PC-9 (cell line): ENCODE measurements around the gene SYNJ2. TPM values are rescaled to one million over a fixed set of nuclear protein-coding genes. Genes with fewer than 3 reads are reported as not detected.

Experiments
- BruUV-seq: library from RNA; stranded (reverse); fragments of 400-500 nt; replicated peaks from 2 replicates; lab custom pipeline; 2021; lab: Mats Ljungman, UMichigan
- CTCF ChIA-PET: fragments of 300-600 bp; sonication (Branson Sonifier 250); formaldehyde crosslinking; loops from one replicate; lab custom pipeline; 2022; ENCODE audit warnings: antibody characterized with exemption; lab: Charles Lee
- POLR2A ChIA-PET: fragments of 300-600 bp; sonication (Branson Sonifier 250); formaldehyde crosslinking; loops from one replicate; lab custom pipeline; 2022; ENCODE audit warnings: antibody characterized with exemption; ENCODE audit not compliant: unreplicated experiment; lab: Charles Lee
- DNase-seq, 2 experiments: peaks; one replicate each; pipeline versions ENCODE4 v3.0.0 to v3.0.0-alpha.2; 2015 to 2022; ENCODE audit warnings: mixed read lengths in 1 of 2
- H2AFZ ChIP-seq: fragments of 200-600 bp; sonication (generic); 2 replicates; pipeline ENCODE4 v1.8.1; 2017; ENCODE audit warnings: antibody characterized with exemption
- H3F3A ChIP-seq: fragments of 200-600 bp; sonication (generic); 2 replicates; pipeline ENCODE4 v1.8.1; 2017; ENCODE audit warnings: antibody characterized with exemption, mild to moderate bottlenecking, low read depth; ENCODE audit not compliant: insufficient read depth
- H3K27ac ChIP-seq: fragments of 200-600 bp; sonication (generic); 2 replicates; pipeline ENCODE4 v1.6.1; 2016; ENCODE audit warnings: mixed run types
- H3K27me3 ChIP-seq: fragments of 200-600 bp; sonication (generic); 2 replicates; pipeline ENCODE4 v1.6.1; 2016; ENCODE audit warnings: low read depth, mixed run types; ENCODE audit not compliant: insufficient read depth
- H3K36me3 ChIP-seq: fragments of 200-600 bp; sonication (generic); 2 replicates; pipeline ENCODE4 v1.6.1; 2016; ENCODE audit warnings: low read depth, mixed run types
- H3K4me1 ChIP-seq: fragments of 200-600 bp; sonication (generic); replicated peaks from 2 replicates; pipeline ENCODE4 v1.6.1; 2016; ENCODE audit warnings: mixed run types; ENCODE audit not compliant: insufficient read depth
- H3K4me2 ChIP-seq: fragments of 200-600 bp; sonication (generic); 2 replicates; pipeline ENCODE4 v1.6.1; 2017; ENCODE audit warnings: mixed run types
- H3K4me3 ChIP-seq: fragments of 200-600 bp; sonication (generic); 2 replicates; pipeline ENCODE4 v1.6.1; 2016; ENCODE audit warnings: mixed run types
- H3K79me2 ChIP-seq: fragments of 200-600 bp; sonication (generic); 2 replicates; pipeline ENCODE4 v1.6.1; 2017; ENCODE audit warnings: low read depth, mixed run types
- H3K9me2 ChIP-seq: fragments of 200-600 bp; sonication (generic); 2 replicates; pipeline ENCODE4 v1.8.1; 2017; ENCODE audit warnings: mild to moderate bottlenecking; ENCODE audit not compliant: insufficient read depth
- H3K9me3 ChIP-seq: fragments of 200-600 bp; sonication (generic); 2 replicates; pipeline ENCODE4 v1.8.1; 2016; ENCODE audit warnings: low read depth; ENCODE audit not compliant: insufficient read depth
- H4K20me1 ChIP-seq: fragments of 200-600 bp; sonication (generic); 2 replicates; pipeline ENCODE4 v1.8.1; 2017; ENCODE audit not compliant: insufficient read depth
- CTCF ChIP-seq: fragments of 200-600 bp; sonication (generic); conservative IDR thresholded peaks from 2 replicates; pipeline ENCODE4 v1.6.1; 2017; ENCODE audit warnings: mixed run types, antibody characterized with exemption, mild to moderate bottlenecking, moderate library complexity
- EZH2 ChIP-seq: fragments of 200-600 bp; sonication (generic); IDR thresholded peaks from 2 replicates; pipeline ENCODE4 v1.8.0; 2017; ENCODE audit warnings: antibody characterized with exemption, low read depth
- intact Hi-C: fragments of 100-400 bp; cut with micrococcal nuclease; formaldehyde crosslinking; loops from one replicate; pipeline ENCODE4 v1.10.0; 2022; ENCODE audit not compliant: unreplicated experiment
- total RNA-seq: library from RNA; stranded (reverse); gene quantifications from 2 replicates; pipeline ENCODE4 v1.2.3, GENCODE V29; 2021

The SYNJ2 gene
- total RNA-seq, 1 experiment from 2014 or later = 30.3 TPM

- Histone ChIP-seq H3K27ac (no peak overlapping the region), H3K27me3 (no peaks in the 10 kb centered on the region), H3K4me2 (no peak overlapping the region), H3K4me3 (no peak overlapping the region), H3K4me1 (peaks cover 44% of the 10 kb centered on the region), H4K20me1 (0 out of 2 replicates have a peak, but pooled peaks cover 4% of the 10 kb centered on the region), H3K9me2 (no peaks in the 10 kb centered on the region), H2AFZ (no peak overlapping the region), H3K79me2 (peaks cover 81% of the 10 kb centered on the region), H3F3A (peaks cover 34% of the 10 kb centered on the region; the same call in 1 of the 2 replicates), H3K36me3 (no peaks in the 10 kb centered on the region), H3K9me3 (no peaks in the 10 kb centered on the region)
- no peak for TF ChIP-seq CTCF
- ChIA-PET POLR2A (no interaction called here), CTCF (no interaction called here)
- intact Hi-C loops = no loop called here
- no peak for DNase-seq
- BruUV-seq = no TSS peak
Observed at GRCh38 chr6:158005626-158006180, 24.0 kb downstream of the SYNJ2 start.

- POLR2A ChIA-PET = no interaction called here
- Histone ChIP-seq H2AFZ (no peak overlapping the region), H3K36me3 (no peaks in the 10 kb centered on the region), H3K9me2 (no peaks in the 10 kb centered on the region), H3F3A (peaks cover 34% of the 10 kb centered on the region; the same call in 1 of the 2 replicates), H3K27me3 (no peaks in the 10 kb centered on the region), H4K20me1 (0 out of 2 replicates have a peak, but pooled peaks cover 4% of the 10 kb centered on the region), H3K4me2 (no peak overlapping the region), H3K79me2 (peaks cover 81% of the 10 kb centered on the region), H3K27ac (no peak overlapping the region), H3K9me3 (no peaks in the 10 kb centered on the region), H3K4me1 (peaks cover 49% of the 10 kb centered on the region), H3K4me3 (no peak overlapping the region)
- CTCF ChIA-PET = no interaction called here
- no TSS peak for BruUV-seq
- DNase-seq = no peak
- TF ChIP-seq CTCF = no peak
- no peak for TF ChIP-seq EZH2
- intact Hi-C loops = no loop called here
Observed at GRCh38 chr6:158006331-158006730, 24.7 kb downstream of the SYNJ2 start.

GRCh38 chr6:158006821-158007570 lies 25.3 kb downstream of the SYNJ2 start:
- CTCF ChIA-PET = no interaction called here
- POLR2A ChIA-PET = no interaction called here
- BruUV-seq = no TSS peak
- intact Hi-C loops = no loop called here
- H3K27me3 ChIP-seq = no peaks in the 10 kb centered on the region
- peaks cover 50% of the 10 kb centered on the region for H3K4me1 ChIP-seq
- H4K20me1 ChIP-seq = 0 out of 2 replicates have a peak, but pooled peaks cover 4% of the 10 kb centered on the region
- no peak overlapping the region for H3K4me2 ChIP-seq
- H2AFZ ChIP-seq = no peak overlapping the region
- no peaks in the 10 kb centered on the region for H3K36me3 ChIP-seq
- peaks cover 78% of the 10 kb centered on the region for H3K79me2 ChIP-seq
- H3K9me3 ChIP-seq = no peaks in the 10 kb centered on the region
- no peak for DNase-seq
- no peak for TF ChIP-seq EZH2
- no peak for TF ChIP-seq CTCF
- peaks cover 28% of the 10 kb centered on the region; the same call in 1 of the 2 replicates for H3F3A ChIP-seq
- no peaks in the 10 kb centered on the region for H3K9me2 ChIP-seq
- H3K27ac ChIP-seq = no peak overlapping the region
- H3K4me3 ChIP-seq = no peak overlapping the region
